NCI-H146 treated with DMSO at 0.1 percent for 48 hours (cell line): ENCODE measurements around the gene ZEB1.
"Not testable (repeated sequence)": the region's sequence is repeated elsewhere in the genome, so short reads cannot be mapped to it uniquely, and the experiment has no call there.

Experiments used
- DNase-seq: peaks from one replicate; lab custom pipeline; 2025; ENCODE audit not compliant: unreplicated experiment; lab: John Stamatoyannopoulos, UW

ZEB1 gene

GRCh38 chr10:31364238-31364637 is 45.2 kb downstream of the ZEB1 start:
- not testable (repeated sequence) for DNase-seq

- DNase-seq = no peak
Measured at GRCh38 chr10:31366703-31367102, 47.7 kb downstream of the ZEB1 start.

GRCh38 chr10:31368724-31369123 is 49.7 kb downstream of the ZEB1 start:
- no peak for DNase-seq

GRCh38 chr10:31372439-31372838 is 53.4 kb downstream of the ZEB1 start:
- DNase-seq = no peak

GRCh38 chr10:31374146-31374696 is 55.2 kb downstream of the ZEB1 start:
- no peak for DNase-seq

- no peak for DNase-seq
Measured at GRCh38 chr10:31381171-31381570, 62.2 kb downstream of the ZEB1 start.

GRCh38 chr10:31381766-31382316 is 62.8 kb downstream of the ZEB1 start:
- no peak for DNase-seq

- DNase-seq = no peak
Measured at GRCh38 chr10:31383810-31384588, 65.0 kb downstream of the ZEB1 start.

GRCh38 chr10:31384589-31384949 is 65.6 kb downstream of the ZEB1 start:
- DNase-seq = no peak

- DNase-seq = no peak
Measured at GRCh38 chr10:31390804-31391203, 71.8 kb downstream of the ZEB1 start.

GRCh38 chr10:31393844-31394243 is 74.8 kb downstream of the ZEB1 start:
- DNase-seq = no peak

GRCh38 chr10:31395695-31396094 is 76.7 kb downstream of the ZEB1 start:
- no peak for DNase-seq

GRCh38 chr10:31396376-31396775 is 77.4 kb downstream of the ZEB1 start:
- DNase-seq = no peak

GRCh38 chr10:31397852-31398251 is 78.8 kb downstream of the ZEB1 start:
- no peak for DNase-seq

- no peak for DNase-seq
Measured at GRCh38 chr10:31399171-31399570, 80.2 kb downstream of the ZEB1 start.

GRCh38 chr10:31399631-31400030 is 80.6 kb downstream of the ZEB1 start:
- no peak for DNase-seq

GRCh38 chr10:31401287-31401686 is 82.3 kb downstream of the ZEB1 start:
- DNase-seq = no peak

- no peak for DNase-seq
Measured at GRCh38 chr10:31404640-31405039, 85.6 kb downstream of the ZEB1 start.

- not testable (repeated sequence) for DNase-seq
Measured at GRCh38 chr10:31405829-31406228, 86.8 kb downstream of the ZEB1 start.

GRCh38 chr10:31412397-31412796 is 93.4 kb downstream of the ZEB1 start:
- not testable (repeated sequence) for DNase-seq

- DNase-seq = no peak
Measured at GRCh38 chr10:31413325-31413724, 94.3 kb downstream of the ZEB1 start.

GRCh38 chr10:31418481-31418880 is 99.5 kb downstream of the ZEB1 start:
- no peak for DNase-seq
